Measurements from ENCODE around the gene ME3.

ME3 gene

DNA sequence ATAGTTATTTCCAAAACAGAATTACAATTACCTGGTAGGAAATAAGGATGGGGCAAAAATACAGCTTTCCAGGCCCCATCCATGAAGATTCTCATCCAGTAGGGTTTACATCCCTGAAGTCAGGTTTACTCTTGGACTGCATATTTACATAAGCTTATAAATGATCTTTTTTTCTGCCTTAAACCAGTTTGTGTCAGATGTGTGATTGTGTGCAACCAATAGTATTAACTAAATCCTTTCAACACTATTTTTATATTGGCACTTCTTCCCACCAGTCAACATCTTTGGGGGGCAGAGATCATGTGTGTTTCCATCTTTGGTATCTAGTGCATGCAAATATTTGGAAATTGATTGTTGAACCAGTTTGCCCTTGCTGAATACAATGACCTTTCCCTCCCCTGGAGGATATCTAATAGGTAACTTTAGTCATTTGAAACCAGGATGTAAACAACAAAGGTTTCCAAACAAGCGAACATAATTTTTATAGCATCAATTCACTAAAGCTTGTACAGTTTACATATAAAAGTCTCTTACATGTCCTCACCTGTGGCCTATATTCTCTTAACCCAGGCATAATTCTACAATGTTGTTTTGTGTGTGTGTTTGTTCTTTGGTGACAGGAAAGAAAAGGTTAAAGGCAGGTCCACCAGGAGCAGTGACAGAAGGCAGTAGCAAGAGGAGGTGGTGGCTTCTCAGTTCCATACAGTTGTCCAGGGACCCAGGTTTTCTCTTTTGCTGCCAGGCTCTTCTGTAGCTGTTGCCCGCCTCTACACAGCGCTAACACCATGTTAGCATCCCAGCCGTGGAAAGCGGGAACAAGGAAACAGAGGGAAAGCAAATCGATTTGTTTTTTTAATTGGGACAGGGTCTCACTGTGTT lies 1.7 kb upstream of the ME3 start:
- H3K4me1 Mint-ChIP-seq, result peaks cover 30% of the 10 kb centered on the region
- peaks cover 45% of the 10 kb centered on the region for H3K27me3 Mint-ChIP-seq (ENCODE audit: low read depth, poor library complexity)
- no peaks in the 10 kb centered on the region for H3K9me3 Mint-ChIP-seq
- DNase-seq, result no peak
- TF ChIP-seq, protein P1, sequence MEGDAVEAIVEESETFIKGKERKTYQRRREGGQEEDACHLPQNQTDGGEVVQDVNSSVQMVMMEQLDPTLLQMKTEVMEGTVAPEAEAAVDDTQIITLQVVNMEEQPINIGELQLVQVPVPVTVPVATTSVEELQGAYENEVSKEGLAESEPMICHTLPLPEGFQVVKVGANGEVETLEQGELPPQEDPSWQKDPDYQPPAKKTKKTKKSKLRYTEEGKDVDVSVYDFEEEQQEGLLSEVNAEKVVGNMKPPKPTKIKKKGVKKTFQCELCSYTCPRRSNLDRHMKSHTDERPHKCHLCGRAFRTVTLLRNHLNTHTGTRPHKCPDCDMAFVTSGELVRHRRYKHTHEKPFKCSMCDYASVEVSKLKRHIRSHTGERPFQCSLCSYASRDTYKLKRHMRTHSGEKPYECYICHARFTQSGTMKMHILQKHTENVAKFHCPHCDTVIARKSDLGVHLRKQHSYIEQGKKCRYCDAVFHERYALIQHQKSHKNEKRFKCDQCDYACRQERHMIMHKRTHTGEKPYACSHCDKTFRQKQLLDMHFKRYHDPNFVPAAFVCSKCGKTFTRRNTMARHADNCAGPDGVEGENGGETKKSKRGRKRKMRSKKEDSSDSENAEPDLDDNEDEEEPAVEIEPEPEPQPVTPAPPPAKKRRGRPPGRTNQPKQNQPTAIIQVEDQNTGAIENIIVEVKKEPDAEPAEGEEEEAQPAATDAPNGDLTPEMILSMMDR (IDR thresholded peaks at IDR 0.05), result no peak
- no peaks in the 10 kb centered on the region for H3K36me3 Mint-ChIP-seq (ENCODE audit: low read depth)
- H3K4me3 Mint-ChIP-seq, result no peak overlapping the region
- H3K27ac Mint-ChIP-seq, result no peak overlapping the region

DNA sequence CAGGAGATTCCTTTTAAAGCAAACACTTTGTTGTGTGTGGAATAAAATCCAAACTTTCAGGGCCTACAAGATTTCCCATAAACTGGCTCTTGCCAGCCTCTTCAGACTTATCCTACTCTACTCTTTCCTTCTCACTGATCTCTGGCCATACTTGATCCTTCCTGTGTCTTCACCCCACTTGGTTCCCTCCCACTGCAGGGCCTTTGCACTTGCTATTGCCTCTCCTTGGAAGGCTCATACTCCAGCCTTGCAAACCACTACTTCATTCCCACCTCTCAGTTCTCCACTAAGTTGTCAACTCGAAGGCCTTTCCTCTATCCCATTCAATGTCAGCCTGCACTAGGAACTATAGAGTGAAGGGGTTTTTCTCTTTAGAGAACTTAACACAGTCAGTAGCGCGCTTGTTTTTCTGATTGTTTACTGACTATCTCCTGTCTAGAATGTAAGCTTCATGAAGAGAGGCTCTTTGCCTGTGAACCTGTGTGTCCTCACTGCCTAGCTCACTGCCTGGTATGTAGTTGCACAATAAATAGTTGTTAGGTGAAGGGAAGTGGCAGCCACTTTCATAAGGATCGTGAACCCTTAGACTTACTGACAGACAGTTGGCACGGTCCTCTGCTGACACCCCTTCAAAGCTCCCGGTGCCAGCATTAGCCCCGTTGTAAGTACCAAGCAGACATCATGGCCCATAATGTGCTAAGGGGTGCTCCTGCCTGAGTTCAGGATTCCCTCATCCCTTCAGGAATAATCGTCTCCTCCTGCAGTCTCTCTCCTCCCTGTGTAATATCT lies 833 bp upstream of the ME3 start:
- peak overlapping the region; percentile 76 for H3K4me3 Mint-ChIP-seq

DNA sequence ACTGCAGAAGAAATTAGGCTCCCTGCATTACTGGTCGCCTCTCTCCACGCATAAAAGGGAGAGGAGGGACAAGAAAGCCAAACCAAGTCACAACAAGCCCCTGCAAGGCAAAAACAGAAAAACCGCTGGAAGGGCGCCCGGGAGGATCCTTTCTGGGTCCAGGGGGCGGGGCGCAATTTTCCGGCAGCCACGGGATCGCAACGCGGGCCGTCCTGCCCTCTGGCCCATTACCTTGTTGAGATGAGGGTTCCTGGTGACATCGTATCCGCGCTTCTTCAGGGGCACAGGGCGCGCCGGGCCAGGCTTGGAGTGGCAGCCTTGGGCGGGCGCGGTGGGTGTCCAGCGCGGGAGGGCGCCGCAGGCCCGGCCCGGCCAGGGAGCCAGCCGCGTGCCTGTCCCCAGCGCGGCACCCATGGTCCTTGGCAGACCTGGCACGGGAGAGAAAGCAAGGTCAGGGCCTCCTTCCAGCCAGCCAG lies 847 bp downstream of the ME3 start:
- TF ChIP-seq, protein P1 (IDR thresholded peaks at IDR 0.05), result no peak
- Mint-ChIP-seq H3K27ac (no peak overlapping the region), H3K27me3 (ENCODE audit: low read depth, poor library complexity) (peaks cover 56% of the 10 kb centered on the region), H3K36me3 (ENCODE audit: low read depth) (no peaks in the 10 kb centered on the region), H3K4me3 (peak overlapping the region; percentile 74), H3K4me1 (peaks cover 13% of the 10 kb centered on the region), H3K9me3 (no peaks in the 10 kb centered on the region)
- DNase-seq, result peak; percentile 51

More for the DNA sequence above, 833 bp upstream of the ME3 start:
- TF ChIP-seq, protein P1 (IDR thresholded peaks at IDR 0.05), result no peak
- no peak for DNase-seq
- Mint-ChIP-seq H3K27me3 (ENCODE audit: low read depth, poor library complexity) (peaks cover 53% of the 10 kb centered on the region), H3K36me3 (ENCODE audit: low read depth) (no peaks in the 10 kb centered on the region), H3K27ac (no peak overlapping the region), H3K4me1 (peaks cover 22% of the 10 kb centered on the region), H3K9me3 (no peaks in the 10 kb centered on the region)

DNA sequence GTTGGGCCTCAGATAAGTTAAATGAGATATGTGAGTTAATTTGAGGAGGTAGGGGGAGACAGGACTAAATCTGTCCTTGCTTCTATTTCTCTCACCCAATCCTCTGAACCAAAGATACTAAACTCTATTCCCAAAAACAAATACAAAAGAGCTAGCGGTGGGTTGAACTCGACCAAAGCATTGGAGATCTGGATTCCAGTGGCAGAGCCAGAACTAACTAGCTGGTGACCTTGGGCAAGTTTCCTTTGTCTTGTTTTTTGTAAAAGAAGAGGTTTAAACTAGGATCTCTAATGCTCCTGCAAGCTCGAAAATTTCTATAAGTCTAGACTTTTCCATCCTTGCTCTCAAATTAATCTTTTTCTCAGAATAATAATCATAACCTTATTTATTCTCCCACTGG lies 1.5 kb downstream of the ME3 start:
- Mint-ChIP-seq H3K4me3 (peak overlapping the region; percentile 74), H3K4me1 (peaks cover 13% of the 10 kb centered on the region), H3K27ac (no peak overlapping the region), H3K36me3 (ENCODE audit: low read depth) (no peaks in the 10 kb centered on the region), H3K27me3 (ENCODE audit: low read depth, poor library complexity) (peaks cover 57% of the 10 kb centered on the region), H3K9me3 (no peaks in the 10 kb centered on the region)
- TF ChIP-seq, protein P1 (IDR thresholded peaks at IDR 0.05), result no peak
- DNase-seq, result no peak

DNA sequence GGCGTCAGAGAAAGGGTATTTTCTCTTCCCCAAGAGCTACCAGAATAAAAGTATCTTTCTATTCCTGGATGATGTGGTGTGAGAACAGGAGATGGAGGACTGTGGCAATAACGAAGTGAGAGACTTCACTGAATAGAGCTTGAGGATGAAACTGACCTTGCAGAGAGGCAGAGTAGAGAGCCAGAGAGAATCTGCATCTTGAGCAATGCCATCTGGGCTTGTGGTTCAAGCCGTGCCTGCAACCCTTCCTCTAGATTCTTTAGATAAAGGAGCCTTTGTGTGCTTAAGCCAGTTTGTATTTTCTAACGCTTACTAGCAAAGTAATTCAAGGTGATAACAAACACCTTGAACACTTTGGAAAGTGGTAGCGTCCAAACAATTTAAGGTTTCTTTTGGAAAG lies 2.2 kb downstream of the ME3 start:
- TF ChIP-seq, protein P1 (IDR thresholded peaks at IDR 0.05), result no peak
- no peak for DNase-seq
- peaks cover 57% of the 10 kb centered on the region for H3K27me3 Mint-ChIP-seq (ENCODE audit: low read depth, poor library complexity)
- H3K4me3 Mint-ChIP-seq, result no peak overlapping the region
- no peak overlapping the region for H3K27ac Mint-ChIP-seq
- peaks cover 13% of the 10 kb centered on the region for H3K4me1 Mint-ChIP-seq
- no peaks in the 10 kb centered on the region for H3K36me3 Mint-ChIP-seq (ENCODE audit: low read depth)
- H3K9me3 Mint-ChIP-seq, result no peaks in the 10 kb centered on the region
